H54 (cell line): ENCODE data around the gene CXCR2.
"Not testable (repeated sequence)": the region's sequence is repeated elsewhere in the genome, so short reads cannot be mapped to it uniquely, and the experiment has no call there.

ENCODE experiments used
- DNase-seq: peaks from one replicate; pipeline ENCODE4 v3.0.0; 2011; ENCODE audit warnings: low spot score, mixed read lengths; ENCODE audit not compliant: insufficient read length
- FAIRE-seq: peaks from 3 replicates; lab custom pipeline; 2011; peaks lifted over from hg19 to GRCh38; lab: Jason Lieb, UNC
- POLR2A ChIP-seq: IDR thresholded peaks from 2 replicates; pipeline ENCODE4 v1.6.1; 2011; ENCODE audit warnings: low read depth, mild to moderate bottlenecking, low read length

Gene CXCR2

GRCh38 chr2:218152777-218153176 is 26.9 kb downstream of the CXCR2 start:
- FAIRE-seq, result no peak
- DNase-seq, result no peak
- no peak for TF ChIP-seq POLR2A

GRCh38 chr2:218155953-218156479 is 30.2 kb downstream of the CXCR2 start:
- FAIRE-seq, result no peak

GRCh38 chr2:218161644-218162043 is 35.8 kb downstream of the CXCR2 start:
- FAIRE-seq, result no peak
- no peak for TF ChIP-seq POLR2A

More at GRCh38 chr2:218155953-218156479, 30.2 kb downstream of the CXCR2 start:
- TF ChIP-seq POLR2A, result no peak
- DNase-seq, result no peak

GRCh38 chr2:218162814-218163213 is 37.0 kb downstream of the CXCR2 start:
- TF ChIP-seq POLR2A, result no peak
- DNase-seq, result no peak
- FAIRE-seq, result no peak

More at GRCh38 chr2:218161644-218162043, 35.8 kb downstream of the CXCR2 start:
- DNase-seq, result no peak

GRCh38 chr2:218166791-218167190 is 41.0 kb downstream of the CXCR2 start, which contains the start of gene CXCR1:
Gene CXCR1, minus strand, starts transcription at chr2:218166962. Its CDS starts 1,751 bp downstream, at chr2:218165211.
- DNase-seq (no peak), FAIRE-seq (no peak)
- no peak for TF ChIP-seq POLR2A

- DNase-seq, result no peak
- FAIRE-seq, result no peak
- TF ChIP-seq POLR2A, result no peak
Observed at GRCh38 chr2:218168016-218168415, 42.2 kb downstream of the CXCR2 start.

- DNase-seq (peak; percentile 22), FAIRE-seq (no peak)
- no peak for TF ChIP-seq POLR2A
Observed at GRCh38 chr2:218168635-218169462, 43.0 kb downstream of the CXCR2 start.

GRCh38 chr2:218169757-218170546 is 44.1 kb downstream of the CXCR2 start:
- no peak for TF ChIP-seq POLR2A
- DNase-seq (no peak), FAIRE-seq (no peak)

- not testable (repeated sequence) for DNase-seq, FAIRE-seq
Observed at GRCh38 chr2:218171744-218172143, 45.9 kb downstream of the CXCR2 start.

GRCh38 chr2:218172845-218173244 is 47.0 kb downstream of the CXCR2 start:
- DNase-seq (no peak), FAIRE-seq (no peak)
- TF ChIP-seq POLR2A, result no peak

- DNase-seq (no peak), FAIRE-seq (no peak)
- no peak for TF ChIP-seq POLR2A
Observed at GRCh38 chr2:218179782-218180181, 54.0 kb downstream of the CXCR2 start.

- no peak for TF ChIP-seq POLR2A
- FAIRE-seq, result no peak
- DNase-seq, result no peak
Observed at GRCh38 chr2:218180467-218181114, 54.8 kb downstream of the CXCR2 start.

GRCh38 chr2:218184331-218184730 is 58.5 kb downstream of the CXCR2 start:
- FAIRE-seq, result no peak
- TF ChIP-seq POLR2A, result no peak
- DNase-seq, result no peak

GRCh38 chr2:218186355-218186766 is 60.5 kb downstream of the CXCR2 start:
- FAIRE-seq (peak; percentile 77), DNase-seq (peak; percentile 48)
- TF ChIP-seq POLR2A, result no peak
